Thyroid gland (tissue), 4 donors: Measurements from ENCODE around the gene MYO18B. TPM values are rescaled to one million over a fixed set of nuclear protein-coding genes. Genes with fewer than 3 reads are reported as not detected.

Experiments
- DNase-seq, 2 donors: peaks; one replicate each; pipeline ENCODE4 v3.0.0-alpha.2; 2019
- H3K27ac ChIP-seq, 3 donors: fragments of 200-600 bp; sonication (generic); 1 replicate in 2 of 3; 2 replicates in 1 of 3; pipeline ENCODE4 v1.5.1; 2016 to 2019; ENCODE audit warnings: mild to moderate bottlenecking in 1 of 3, moderate library complexity in 1 of 3
- H3K27me3 ChIP-seq: fragments of 200-600 bp; sonication (generic); one replicate; pipeline ENCODE4 v1.5.1; 2019
- H3K36me3 ChIP-seq, 2 donors: fragments of 200-600 bp; sonication (generic); one replicate each; pipeline ENCODE4 v1.5.1; 2016 to 2019
- H3K4me1 ChIP-seq, 2 donors: fragments of 200-600 bp; sonication (generic); one replicate each; pipeline ENCODE4 v1.5.1; 2017 to 2019
- H3K4me3 ChIP-seq, 3 donors: fragments of 200-600 bp; sonication (generic); replicated peaks in 1 of 3; 1 replicate in 2 of 3; 2 replicates in 1 of 3; pipeline ENCODE4 v1.5.1; 2016; ENCODE audit warnings: mild to moderate bottlenecking in 1 of 3
- H3K9me3 ChIP-seq: fragments of 200-600 bp; sonication (generic); one replicate; pipeline ENCODE4 v1.5.1; 2017
- CTCF ChIP-seq, 6 experiments: fragments of 200-600 bp in 3 of 6; fragments of 450-650 bp in 3 of 6; sonication (generic) in 3 of 6; IDR thresholded peaks; one replicate each; pipeline ENCODE4 v1.5.1; 2016 to 2019; ENCODE audit warnings: antibody characterized with exemption in 6 of 6, mild to moderate bottlenecking in 2 of 6, inconsistent platforms in 1 of 6, moderate library complexity in 1 of 6
- POLR2A ChIP-seq, 2 donors: fragments of 450-650 bp; IDR thresholded peaks; one replicate each; pipeline ENCODE4 v1.6.1; 2017; ENCODE audit warnings: antibody characterized with exemption in 2 of 2, mild to moderate bottlenecking in 2 of 2, moderate library complexity in 1 of 2
- WGBS, 2 donors: methylation state at CpG; one replicate each; pipeline ENCODE4 v1.1.5; 2017; 5-methylcytosine and 5-hydroxymethylcytosine counted together
- intact Hi-C: fragments of 100-400 bp; cut with DNase I; formaldehyde crosslinking; loops from one replicate; pipeline ENCODE4 v1.15.1; 2023
- total RNA-seq, 4 donors: library from RNA; depleted of rRNA; stranded (reverse); fragments of >200 nt; gene quantifications; one replicate each; pipeline ENCODE4 v1.2.3, GENCODE V29; 2016

The MYO18B gene
- total RNA-seq, 4 donors from 2014 or later, result 0.33 TPM; not detected in 3

- intact Hi-C loops, result no loop called here
- H3K9me3 ChIP-seq, result no peaks in the 10 kb centered on the region
- no peaks in the 10 kb centered on the region for H3K36me3 ChIP-seq
- no peak overlapping the region for H3K4me3 ChIP-seq
- TF ChIP-seq POLR2A (IDR thresholded peaks at IDR 0.05) (no peak), CTCF (IDR thresholded peaks at IDR 0.05) (no peak)
- H3K27ac ChIP-seq, result no peak overlapping the region
- no peaks in the 10 kb centered on the region for H3K4me1 ChIP-seq
- 75 to 77% methylated on average over 11 to 12 of the region's 12 CpGs for WGBS, 2 donors
- H3K27me3 ChIP-seq, result no peaks in the 10 kb centered on the region
- DNase-seq, result no peak
Observed at GRCh38 chr22:25959818-25960774, 218.1 kb downstream of the MYO18B start.

GRCh38 chr22:25961699-25962098 lies 219.7 kb downstream of the MYO18B start:
- Histone ChIP-seq H3K27me3 (no peaks in the 10 kb centered on the region), H3K4me3 (no peak overlapping the region), H3K4me1 (no peaks in the 10 kb centered on the region), H3K9me3 (no peaks in the 10 kb centered on the region), H3K27ac (no peak overlapping the region), H3K36me3 (no peaks in the 10 kb centered on the region)
- TF ChIP-seq POLR2A (IDR thresholded peaks at IDR 0.05) (no peak), CTCF (IDR thresholded peaks at IDR 0.05) (no peak)
- WGBS, 2 donors, result 78 to 79% methylated on average over 5 of the region's 5 CpGs
- intact Hi-C loops, result no loop called here
- DNase-seq, result no peak

- Histone ChIP-seq H3K36me3 (no peaks in the 10 kb centered on the region), H3K27ac (no peak overlapping the region), H3K4me3 (no peak overlapping the region), H3K27me3 (no peaks in the 10 kb centered on the region), H3K4me1 (no peaks in the 10 kb centered on the region), H3K9me3 (no peaks in the 10 kb centered on the region)
- TF ChIP-seq POLR2A (IDR thresholded peaks at IDR 0.05), result no peak
- TF ChIP-seq CTCF (IDR thresholded peaks at IDR 0.05), result no peak
- intact Hi-C loops, result no loop called here
- WGBS, 2 donors, result 86 to 92% methylated on average over 2 of the region's 2 CpGs
- no peak for DNase-seq
Observed at GRCh38 chr22:25962711-25963110, 220.7 kb downstream of the MYO18B start.

GRCh38 chr22:25964961-25965730 lies 223.2 kb downstream of the MYO18B start:
- intact Hi-C loops, result no loop called here
- 92% methylated on average over 10 of the region's 10 CpGs for WGBS, 2 donors
- Histone ChIP-seq H3K36me3 (no peaks in the 10 kb centered on the region), H3K27ac (no peak overlapping the region), H3K4me1 (no peaks in the 10 kb centered on the region), H3K27me3 (no peaks in the 10 kb centered on the region), H3K9me3 (no peaks in the 10 kb centered on the region), H3K4me3 (no peak overlapping the region)
- TF ChIP-seq CTCF (IDR thresholded peaks at IDR 0.05), result no peak
- no peak for TF ChIP-seq POLR2A (IDR thresholded peaks at IDR 0.05)
- no peak for DNase-seq
